HG02759 (cell line): ENCODE data around the gene UFSP2.

Experiments used
- ATAC-seq: cut with Tn5 transposase; IDR thresholded peaks from one replicate; pipeline ENCODE4 v1.9.1; 2021; ENCODE audit warnings: mild to moderate bottlenecking, moderate library complexity; ENCODE audit not compliant: unreplicated experiment

The UFSP2 gene

GRCh38 chr4:185384061-185384460, 41.7 kb downstream of the UFSP2 start:
- ATAC-seq, result no peak

DNA sequence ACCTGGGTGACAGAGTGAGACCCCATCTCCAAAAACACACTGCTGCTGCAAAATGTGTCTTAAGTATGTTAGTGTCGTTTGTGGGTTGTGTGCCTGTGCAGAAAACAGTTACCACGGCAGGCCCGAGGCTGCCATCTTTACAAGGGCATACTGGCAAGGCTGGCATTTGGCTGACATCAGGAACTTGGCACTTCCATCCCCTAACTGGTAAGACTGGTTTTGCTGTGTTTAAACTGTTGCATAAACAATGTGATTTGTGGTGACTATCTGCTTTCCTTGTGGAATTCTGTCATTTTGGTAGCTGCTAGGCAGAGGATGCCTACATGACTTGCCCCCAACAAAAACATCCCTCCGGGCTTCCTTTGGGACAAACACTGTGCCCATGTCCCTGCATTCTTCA, 42.3 kb downstream of the UFSP2 start:
- ATAC-seq, result no peak

DNA sequence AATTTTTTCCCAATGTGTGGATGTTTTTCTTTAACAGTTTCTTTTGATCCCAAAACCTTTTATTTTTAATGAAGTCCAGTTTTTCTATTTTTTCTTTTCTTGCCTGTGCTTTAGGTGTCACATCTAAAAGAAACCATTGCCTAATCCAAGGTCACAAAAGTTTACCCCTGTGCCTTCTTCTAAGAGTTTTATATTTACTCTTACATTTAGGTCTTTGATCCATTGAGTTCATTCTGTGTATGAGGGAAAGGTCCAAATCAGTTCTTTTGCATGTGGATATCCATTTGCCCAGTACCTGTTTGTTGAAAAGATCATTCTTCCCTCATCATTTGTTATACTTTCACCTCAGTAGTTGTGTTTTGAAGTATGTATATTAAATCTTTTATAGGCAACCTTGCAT, 43.0 kb downstream of the UFSP2 start:
- no peak for ATAC-seq

DNA sequence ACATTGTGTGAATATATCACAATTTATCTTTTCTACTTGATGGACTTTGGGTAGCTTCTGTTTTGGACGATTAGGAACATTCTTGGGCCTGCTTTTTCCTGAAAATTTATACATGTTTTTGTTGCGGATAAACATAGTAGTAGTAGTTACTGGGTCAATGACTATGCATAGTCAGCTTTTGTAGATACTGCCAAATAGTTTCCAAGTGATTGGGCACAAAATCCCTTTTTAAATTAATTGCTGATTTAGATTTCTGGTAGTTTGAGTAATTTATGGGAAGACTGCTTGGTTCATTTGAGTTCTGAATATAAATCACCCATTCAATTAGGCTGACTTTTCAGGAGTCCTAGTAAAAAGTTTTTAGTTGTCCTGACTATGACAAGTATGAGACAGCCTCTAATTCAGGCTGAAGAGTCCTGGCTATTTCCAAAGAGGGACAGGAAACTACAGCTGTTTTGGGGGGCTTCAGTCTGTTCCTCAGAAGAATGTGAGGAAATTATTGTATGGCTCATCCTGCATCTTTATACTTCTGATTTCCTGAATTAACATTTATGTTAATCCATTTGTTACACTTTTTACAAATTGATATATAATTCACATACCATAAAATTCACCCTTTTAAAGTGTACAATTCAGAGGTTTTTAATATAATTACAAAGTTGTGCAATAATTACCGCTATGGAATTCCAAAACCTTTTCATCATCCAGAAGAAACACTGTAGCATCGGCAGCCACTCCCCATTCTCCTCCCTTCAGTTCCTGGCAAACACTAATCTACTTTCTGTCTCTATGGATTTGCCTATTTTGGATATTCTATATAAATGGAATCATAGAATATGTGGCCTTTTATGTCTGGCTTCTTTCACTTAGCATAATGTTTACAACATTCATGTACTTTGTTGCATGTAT, 44.2 kb downstream of the UFSP2 start:
- no peak for ATAC-seq

GRCh38 chr4:185380320-185380719, 45.4 kb downstream of the UFSP2 start:
- ATAC-seq, result no peak

- no peak for ATAC-seq
Observed at GRCh38 chr4:185379326-185380295, 46.2 kb downstream of the UFSP2 start.

GRCh38 chr4:185378264-185378663, 47.5 kb downstream of the UFSP2 start:
- ATAC-seq, result no peak

GRCh38 chr4:185374573-185374972, 51.2 kb downstream of the UFSP2 start:
- no peak for ATAC-seq

DNA sequence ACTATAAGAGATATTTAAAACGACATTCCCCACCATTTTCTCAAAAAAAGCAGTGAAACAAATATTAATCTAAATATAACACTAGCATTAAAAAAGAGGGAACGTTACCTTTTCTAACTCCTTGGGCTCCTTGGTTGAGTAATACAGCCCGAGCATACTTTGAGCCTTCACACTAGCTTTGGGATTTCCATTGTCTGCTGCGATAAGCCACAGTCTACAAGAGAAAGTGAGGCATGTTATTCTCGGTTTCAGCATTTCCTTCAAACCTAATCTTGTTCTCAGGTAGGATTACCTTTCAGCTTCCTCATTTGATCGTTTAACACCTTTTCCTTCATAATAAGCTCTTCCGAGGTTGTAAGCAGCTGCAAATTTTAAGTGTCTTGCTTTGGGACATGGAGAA, 51.7 kb downstream of the UFSP2 start:
- no peak for ATAC-seq

- no peak for ATAC-seq
Observed at GRCh38 chr4:185371702-185372101, 54.1 kb downstream of the UFSP2 start.

GRCh38 chr4:185370268-185370949, 55.4 kb downstream of the UFSP2 start:
- ATAC-seq, result no peak

GRCh38 chr4:185369731-185370130, 56.0 kb downstream of the UFSP2 start:
- no peak for ATAC-seq

DNA sequence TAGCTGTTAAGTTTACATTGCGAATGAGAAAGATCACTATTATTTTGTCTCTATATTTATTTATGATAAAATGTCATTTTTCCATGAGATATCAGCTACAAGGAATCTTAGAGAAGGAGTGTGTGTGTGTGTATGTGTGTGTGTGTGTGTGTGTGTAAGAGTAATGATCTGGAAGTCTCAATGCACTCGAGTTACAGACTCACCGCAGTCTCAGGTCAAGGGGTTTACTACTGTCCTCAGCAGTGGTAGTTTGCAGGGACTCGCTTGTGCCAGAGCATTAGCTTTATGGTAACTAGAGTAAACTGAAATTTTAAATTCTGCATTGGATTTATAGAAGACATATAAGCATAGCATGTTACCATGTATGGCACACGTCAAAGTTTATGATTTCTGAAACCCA, 60.9 kb downstream of the UFSP2 start:
- no peak for ATAC-seq

GRCh38 chr4:185363251-185363650, 62.5 kb downstream of the UFSP2 start:
- no peak for ATAC-seq

GRCh38 chr4:185362570-185362969, 63.2 kb downstream of the UFSP2 start:
- ATAC-seq, result peak; percentile 70

- ATAC-seq, result no peak
Observed at GRCh38 chr4:185361872-185362271, 63.9 kb downstream of the UFSP2 start.

DNA sequence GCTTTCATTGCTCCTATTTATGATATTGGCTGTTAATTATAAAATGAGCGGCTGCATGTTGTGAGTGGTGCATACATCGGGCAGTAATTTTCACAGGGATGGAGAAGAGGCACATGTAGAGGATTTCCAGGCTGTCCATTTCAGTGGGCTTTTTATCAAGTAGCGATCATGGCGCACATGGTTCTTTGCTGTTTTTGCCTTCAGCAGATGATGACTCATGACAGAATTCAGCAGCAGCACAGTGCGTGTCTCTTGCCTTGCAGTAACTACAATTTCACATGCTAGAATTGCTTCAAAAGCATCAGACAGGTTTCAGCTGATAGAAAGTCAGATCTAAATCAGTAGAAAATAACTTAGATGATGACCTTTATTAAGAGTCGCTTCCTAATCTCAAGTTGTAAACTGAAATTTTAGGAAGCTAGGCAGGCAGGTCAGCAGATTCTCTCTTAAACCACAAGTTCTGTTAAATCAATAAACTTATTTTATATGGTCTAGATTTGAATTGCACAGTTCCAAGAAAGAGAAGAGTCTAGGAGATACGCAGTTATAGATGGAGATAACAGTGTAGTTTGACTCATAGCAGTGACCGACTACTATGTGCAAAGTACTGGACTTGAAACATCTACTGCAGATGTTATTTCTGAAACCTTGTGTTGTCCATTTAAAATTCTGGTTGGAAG, 65.9 kb downstream of the UFSP2 start:
- ATAC-seq, result no peak

GRCh38 chr4:185358959-185359358, 66.8 kb downstream of the UFSP2 start:
- ATAC-seq, result no peak

DNA sequence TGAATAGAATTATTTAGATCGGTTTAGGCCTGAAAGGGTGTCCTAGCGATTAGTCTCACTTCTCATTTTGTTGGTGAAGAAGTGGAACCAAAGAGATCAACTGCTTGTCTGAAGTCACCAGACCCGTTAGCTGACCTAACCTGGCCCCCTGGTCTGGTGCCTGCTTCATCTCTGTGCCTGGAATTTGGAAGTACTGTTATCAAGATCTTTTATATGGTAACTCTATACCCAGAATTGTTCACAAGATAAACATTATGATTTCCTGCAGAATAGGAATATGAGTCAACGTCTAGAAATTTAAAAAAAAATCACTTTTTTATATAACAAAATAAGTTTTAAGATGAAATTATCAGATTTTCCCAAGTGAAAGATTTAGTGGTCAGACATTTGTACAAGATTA, 67.2 kb downstream of the UFSP2 start:
- ATAC-seq, result no peak

DNA sequence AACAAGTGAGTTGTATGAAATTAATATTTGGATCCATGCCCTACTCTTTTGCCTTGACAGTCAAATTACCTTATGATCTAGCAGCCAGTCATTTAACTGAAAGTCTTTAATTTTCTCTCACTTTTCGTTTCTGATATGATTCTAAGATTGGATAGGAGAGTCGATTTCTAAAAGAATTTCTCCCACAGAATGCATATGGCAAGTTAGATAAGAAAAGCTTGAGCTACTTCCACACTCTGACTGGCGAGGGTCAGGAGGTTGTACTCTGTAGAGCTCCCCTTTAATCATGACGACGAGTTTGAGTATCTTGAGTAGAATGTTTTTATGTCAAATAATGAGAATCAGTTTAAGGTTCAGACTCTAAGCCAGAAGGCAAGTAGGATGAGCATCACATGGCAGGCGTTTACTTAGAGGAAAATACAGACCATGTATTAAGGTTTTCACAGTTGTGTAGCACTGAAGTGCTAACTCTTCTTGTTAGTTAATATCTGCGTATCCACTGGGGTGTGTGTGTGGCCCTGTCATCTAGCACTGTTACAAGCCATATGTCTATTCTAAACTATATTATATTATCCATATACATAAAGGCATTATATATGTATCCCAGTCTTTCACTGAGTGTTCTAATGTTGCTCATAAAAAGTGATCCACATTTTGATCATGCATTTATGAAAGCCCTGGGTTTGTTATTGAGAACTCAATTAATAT, 67.9 kb downstream of the UFSP2 start:
- ATAC-seq, result no peak
